Mucosa of stomach (tissue), 1 donor: ENCODE data around the gene TSR3.

Source experiments
- H3K27me3 ChIP-seq: one replicate; pipeline ENCODE4 v1.7.0; 2013; ENCODE audit warnings: mild to moderate bottlenecking, low read length; ENCODE audit not compliant: control insufficient read depth, insufficient read depth
- H3K36me3 ChIP-seq: one replicate; pipeline ENCODE4 v1.7.0; 2013; ENCODE audit warnings: low read length; ENCODE audit not compliant: control insufficient read depth, insufficient read depth
- H3K4me1 ChIP-seq: one replicate; pipeline ENCODE4 v1.7.0; 2013; ENCODE audit warnings: mild to moderate bottlenecking, low read length; ENCODE audit not compliant: control insufficient read depth, insufficient read depth
- H3K4me3 ChIP-seq: one replicate; pipeline ENCODE4 v1.7.0; 2013; ENCODE audit warnings: low read length
- H3K9ac ChIP-seq: one replicate; pipeline ENCODE4 v1.7.0; 2013; ENCODE audit warnings: mild to moderate bottlenecking, low read length, moderate library complexity
- H3K9me3 ChIP-seq: one replicate; pipeline ENCODE4 v1.7.0; 2013; ENCODE audit warnings: mild to moderate bottlenecking, low read length, moderate library complexity; ENCODE audit not compliant: control insufficient read depth
- donor health status: Pancreatic carcinoma.

TSR3 gene

DNA sequence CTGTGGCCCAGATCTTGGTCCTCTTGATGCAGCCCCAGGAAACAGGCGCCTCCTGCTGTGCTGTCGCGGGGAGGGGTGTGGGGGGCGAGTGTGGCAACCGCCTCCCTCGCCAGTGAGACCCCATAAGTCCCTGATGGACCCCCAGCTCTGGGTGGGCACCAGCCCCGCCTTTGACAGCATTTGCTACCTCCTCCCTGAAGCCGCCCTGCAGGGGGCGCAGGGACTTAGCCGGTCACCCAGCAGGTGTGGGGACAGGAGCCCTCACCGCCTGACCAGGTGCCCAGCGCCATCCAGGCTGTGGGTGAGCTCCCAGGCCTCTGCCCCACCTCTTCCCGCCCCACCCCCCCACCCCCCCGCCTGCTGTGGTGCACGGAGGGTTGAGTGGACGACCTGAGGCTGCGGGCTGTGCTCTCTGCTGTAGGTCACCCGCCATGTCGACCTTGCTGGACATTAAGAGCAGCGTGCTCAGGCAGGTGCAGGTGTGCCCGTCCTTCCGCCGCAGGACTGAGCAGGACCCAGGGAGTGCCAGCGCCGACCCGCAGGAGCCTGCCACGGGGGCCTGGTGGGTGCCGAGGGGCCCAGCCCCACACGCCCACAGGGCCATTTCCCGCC, 13.5 kb downstream of the TSR3 start:
- Histone ChIP-seq H3K4me1 (peaks cover 14% of the 10 kb centered on the region), H3K4me3 (no peak overlapping the region), H3K27me3 (peaks cover 30% of the 10 kb centered on the region), H3K36me3 (no peaks in the 10 kb centered on the region), H3K9ac (no peak overlapping the region), H3K9me3 (no peaks in the 10 kb centered on the region)

DNA sequence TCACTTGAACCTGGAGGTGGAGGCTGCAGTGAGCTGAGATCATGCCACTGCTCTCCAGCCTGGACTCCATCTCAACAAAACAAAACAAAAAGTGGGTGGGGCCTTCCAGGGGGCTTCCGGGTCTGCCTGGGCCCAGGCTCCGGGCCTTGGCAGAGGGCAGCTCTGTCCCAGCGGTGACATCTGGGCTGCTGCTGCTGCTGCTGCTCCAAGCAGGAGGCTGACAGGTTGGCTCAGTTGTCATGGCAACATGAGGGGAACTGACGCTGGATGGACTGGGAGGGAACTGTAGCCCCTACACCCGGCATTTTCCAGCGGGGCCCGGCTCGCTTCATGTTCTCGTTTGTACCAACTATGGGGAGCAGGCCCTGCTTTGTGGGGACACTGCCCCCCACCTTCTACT, 14.2 kb downstream of the TSR3 start:
- Histone ChIP-seq H3K9me3 (no peaks in the 10 kb centered on the region), H3K27me3 (peaks cover 37% of the 10 kb centered on the region), H3K4me3 (no peak overlapping the region), H3K36me3 (no peaks in the 10 kb centered on the region), H3K9ac (no peak overlapping the region), H3K4me1 (peaks cover 17% of the 10 kb centered on the region)

DNA sequence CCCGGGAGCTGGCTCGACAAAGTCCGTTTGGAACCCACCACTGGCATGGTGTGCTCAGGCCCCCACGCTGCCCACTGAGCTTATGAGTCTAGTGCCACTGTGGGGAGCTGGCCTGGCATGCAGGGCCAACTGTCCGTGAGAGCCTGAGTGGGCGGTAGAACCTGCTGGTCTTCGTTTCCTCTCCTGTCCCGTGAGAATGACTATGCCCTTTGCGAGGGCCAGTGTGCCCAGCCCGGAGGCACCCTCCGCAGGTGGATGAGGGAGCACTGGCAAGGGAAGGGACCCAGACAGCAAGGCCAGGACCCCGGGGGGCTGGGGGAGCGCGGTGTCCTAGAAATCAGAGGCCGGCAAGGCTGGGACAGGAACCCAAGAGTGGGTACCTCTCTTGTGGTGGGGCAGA, 15.1 kb downstream of the TSR3 start:
- peaks cover 21% of the 10 kb centered on the region for H3K4me1 ChIP-seq
- H3K4me3 ChIP-seq, result no peak overlapping the region
- no peak overlapping the region for H3K9ac ChIP-seq
- H3K9me3 ChIP-seq, result no peaks in the 10 kb centered on the region
- peaks cover 46% of the 10 kb centered on the region for H3K27me3 ChIP-seq
- no peaks in the 10 kb centered on the region for H3K36me3 ChIP-seq

DNA sequence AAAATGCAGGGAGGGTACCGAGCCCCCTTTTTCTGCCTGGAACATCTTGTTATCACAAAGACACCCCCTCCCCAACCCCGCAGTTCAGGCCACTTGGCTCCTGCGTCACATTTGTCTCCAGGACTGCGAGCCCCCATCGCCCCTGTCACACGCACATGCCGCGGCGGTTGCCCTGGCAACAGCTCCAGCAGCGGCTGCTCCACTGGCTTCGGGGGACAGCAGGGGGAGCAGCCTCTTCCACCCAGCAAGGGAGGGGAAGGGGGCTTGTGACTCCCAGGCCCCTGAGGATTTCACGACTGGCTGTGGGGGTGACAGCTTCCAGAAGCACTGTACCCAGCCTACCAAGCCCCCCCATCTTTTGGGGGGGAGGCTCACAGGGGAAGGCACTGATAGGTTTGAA, 15.7 kb downstream of the TSR3 start:
- Histone ChIP-seq H3K27me3 (peaks cover 52% of the 10 kb centered on the region), H3K4me1 (peaks cover 27% of the 10 kb centered on the region), H3K9me3 (no peaks in the 10 kb centered on the region), H3K4me3 (no peak overlapping the region), H3K36me3 (no peaks in the 10 kb centered on the region), H3K9ac (no peak overlapping the region)

DNA sequence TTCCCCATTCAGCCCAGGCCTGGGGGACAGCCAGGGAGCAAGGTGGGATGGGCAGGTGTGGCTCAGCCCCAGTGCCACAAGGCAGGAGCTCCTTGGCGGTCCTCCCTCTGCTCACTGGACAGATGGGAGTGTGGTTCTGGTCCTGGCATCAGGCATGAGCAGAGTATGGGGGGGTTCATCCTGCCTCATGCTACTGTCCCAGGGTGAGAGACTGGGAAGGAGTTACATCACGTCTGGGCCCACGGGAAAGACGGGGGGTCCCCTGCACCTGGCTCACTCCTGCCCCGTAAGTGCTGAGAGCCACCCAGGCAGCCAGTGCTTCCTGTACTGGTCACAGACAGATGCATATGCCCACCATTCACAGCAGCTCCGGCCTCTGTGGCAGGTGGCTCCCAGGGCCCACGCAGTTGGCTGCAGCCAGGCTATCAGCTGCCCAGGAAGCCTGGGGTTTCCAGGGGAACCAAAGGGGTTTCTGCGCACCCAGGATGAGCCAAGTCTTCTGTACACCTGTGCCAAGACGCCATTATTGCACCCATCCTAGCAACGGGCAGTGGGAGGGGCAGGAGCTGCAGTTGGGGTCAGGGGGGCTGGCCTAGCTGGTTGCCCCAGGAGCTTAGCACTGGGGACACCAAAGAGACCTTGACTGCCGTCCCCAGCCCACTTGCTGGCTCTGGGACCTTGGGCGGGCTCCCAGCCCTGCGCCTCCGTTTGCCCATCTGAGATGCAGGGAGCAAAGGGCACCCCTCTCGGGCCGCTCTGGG, 16.3 kb downstream of the TSR3 start:
- peaks cover 28% of the 10 kb centered on the region for H3K4me1 ChIP-seq
- H3K9me3 ChIP-seq, result no peaks in the 10 kb centered on the region
- no peaks in the 10 kb centered on the region for H3K36me3 ChIP-seq
- H3K4me3 ChIP-seq, result no peak overlapping the region
- peaks cover 52% of the 10 kb centered on the region for H3K27me3 ChIP-seq
- H3K9ac ChIP-seq, result no peak overlapping the region

DNA sequence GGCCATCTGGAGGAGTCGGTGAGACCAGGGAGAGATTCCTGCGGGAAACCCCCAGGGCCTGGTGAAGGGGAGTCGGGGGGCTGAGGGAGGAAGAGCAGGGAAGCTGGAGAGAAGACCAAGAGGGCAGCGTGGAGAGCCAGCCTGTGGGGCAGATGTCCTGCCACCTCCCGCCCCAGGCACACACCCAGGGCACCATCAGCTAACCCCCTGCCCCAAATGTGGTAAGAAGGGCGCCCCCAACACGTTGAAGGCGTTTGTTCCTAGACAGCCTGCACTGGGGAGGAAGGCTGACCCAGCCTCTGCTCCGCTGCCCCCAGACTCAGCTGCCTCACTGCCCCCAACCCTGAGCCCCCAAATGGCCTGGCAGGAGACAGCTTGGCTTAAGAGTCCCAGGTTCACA, 16.9 kb downstream of the TSR3 start:
- H3K27me3 ChIP-seq, result peaks cover 52% of the 10 kb centered on the region
- no peak overlapping the region for H3K4me3 ChIP-seq
- no peak overlapping the region for H3K9ac ChIP-seq
- H3K4me1 ChIP-seq, result peaks cover 28% of the 10 kb centered on the region
- H3K36me3 ChIP-seq, result no peaks in the 10 kb centered on the region
- H3K9me3 ChIP-seq, result no peaks in the 10 kb centered on the region

DNA sequence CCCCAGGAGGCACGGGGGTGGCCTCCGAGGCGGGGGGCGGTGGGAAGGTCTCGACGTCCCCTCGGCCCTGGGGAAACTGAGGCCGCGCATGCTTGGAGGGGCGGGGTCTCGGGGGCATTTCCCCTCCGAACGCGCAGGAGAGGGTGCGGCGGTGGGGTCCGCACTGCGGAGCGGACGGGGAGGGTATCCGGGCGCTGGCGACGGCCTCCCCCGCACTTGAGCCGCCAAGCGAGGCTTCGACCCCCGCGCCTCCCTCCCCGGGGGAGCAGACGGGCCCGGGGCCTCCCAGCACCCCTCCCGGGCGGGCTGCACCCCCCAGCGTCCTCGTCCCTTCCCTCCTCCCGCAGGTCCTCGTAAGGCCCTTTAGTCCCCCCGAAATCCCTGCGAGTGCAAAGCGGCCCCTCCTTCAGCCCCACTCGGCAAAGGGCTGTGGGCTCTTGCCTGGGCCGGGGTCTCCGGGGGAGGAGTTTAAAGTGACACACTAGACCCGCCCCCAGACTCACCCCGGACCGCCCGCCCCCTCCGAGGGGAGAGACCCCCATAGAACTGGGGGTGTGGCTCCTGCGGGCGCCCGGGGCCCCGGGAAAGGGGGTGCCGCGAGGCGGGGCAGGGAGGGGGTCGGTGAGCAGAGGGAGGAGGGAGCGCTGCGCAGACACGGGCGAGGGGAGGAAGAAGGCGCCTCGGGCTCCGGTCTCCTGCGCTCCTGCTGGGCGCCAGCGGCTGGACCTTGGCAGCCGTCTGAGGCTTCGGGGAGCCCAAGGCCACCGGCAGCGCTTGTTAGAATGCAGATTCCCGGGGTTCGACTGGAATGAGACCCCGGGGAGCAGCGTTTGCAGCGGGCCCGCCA, 17.6 kb downstream of the TSR3 start:
- Histone ChIP-seq H3K36me3 (no peaks in the 10 kb centered on the region), H3K9ac (no peak overlapping the region), H3K27me3 (peaks cover 52% of the 10 kb centered on the region), H3K4me1 (peaks cover 28% of the 10 kb centered on the region), H3K4me3 (no peak overlapping the region), H3K9me3 (no peaks in the 10 kb centered on the region)

DNA sequence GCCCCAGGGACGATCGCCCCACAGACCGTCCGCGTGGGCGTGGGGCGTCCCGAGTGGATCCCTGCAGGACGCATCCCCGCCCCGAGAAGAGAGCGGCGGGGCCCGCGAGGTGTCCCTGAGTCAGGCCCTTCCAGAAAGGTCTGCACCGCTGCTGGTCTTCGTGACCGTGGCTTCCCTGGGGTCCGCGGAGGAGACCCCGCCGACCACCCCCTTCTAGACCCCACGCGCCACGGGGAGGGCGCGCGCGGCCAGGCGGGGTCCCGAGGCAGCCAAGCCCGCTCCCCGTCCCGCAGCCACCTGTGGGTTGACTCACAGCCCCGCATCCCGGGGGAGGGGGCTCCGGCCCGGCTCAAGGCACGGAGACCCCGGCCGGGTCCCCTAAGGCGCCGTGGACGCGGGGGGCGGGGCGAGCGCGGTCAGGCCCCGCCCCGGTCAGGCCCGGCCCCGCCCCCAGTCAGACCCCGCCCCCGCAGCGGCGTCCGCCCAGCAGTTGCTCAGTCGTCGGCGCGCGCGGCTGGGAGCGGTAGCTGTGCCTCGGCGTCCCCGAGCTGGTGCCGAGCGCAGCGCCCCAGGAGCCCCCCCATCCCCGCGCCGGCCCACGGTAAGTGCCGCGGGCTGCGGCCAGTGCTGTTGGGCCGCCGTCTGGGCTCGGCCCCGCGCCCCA, 18.4 kb downstream of the TSR3 start, which contains the start of gene BAIAP3:
TSS of gene BAIAP3 (plus strand) at position 497 of the 664 bp plus-strand sequence. CDS start 4,905 bp downstream, outside the sequence.
- Histone ChIP-seq H3K9me3 (no peaks in the 10 kb centered on the region), H3K9ac (no peak within 1 kb of the TSS), H3K27me3 (peaks cover 52% of the 10 kb centered on the region), H3K36me3 (no peaks in the 10 kb centered on the region), H3K4me1 (peaks cover 28% of the 10 kb centered on the region), H3K4me3 (no peak within 1 kb of the TSS)

DNA sequence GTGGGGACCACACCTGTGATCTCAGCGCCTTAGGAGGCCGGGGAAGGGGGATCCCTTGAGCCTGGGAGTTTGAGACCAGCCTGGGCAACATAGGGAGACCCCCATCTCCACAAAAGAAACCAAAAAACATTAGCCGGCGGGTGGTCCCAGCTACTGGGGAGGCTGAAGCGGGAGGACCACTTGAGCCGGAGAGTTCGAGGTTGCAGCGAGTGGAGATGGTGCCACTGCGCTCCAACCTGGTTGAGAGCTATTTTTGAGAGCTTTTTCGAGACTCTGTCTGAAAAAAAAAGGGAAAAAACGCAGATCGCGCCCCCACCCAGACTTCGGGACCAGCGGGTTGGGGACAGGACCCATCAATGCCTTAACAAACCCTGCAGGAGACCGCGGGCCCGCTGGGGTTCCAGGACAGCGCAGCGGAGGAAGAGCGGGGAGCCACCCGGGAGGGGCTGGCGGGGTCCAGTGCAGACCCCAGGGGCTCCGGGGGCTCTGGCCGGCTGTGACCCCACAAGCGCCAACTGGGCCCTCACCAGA, 19.0 kb downstream of the TSR3 start:
- H3K9me3 ChIP-seq, result no peaks in the 10 kb centered on the region
- no peaks in the 10 kb centered on the region for H3K36me3 ChIP-seq
- peaks cover 25% of the 10 kb centered on the region for H3K4me1 ChIP-seq
- peaks cover 52% of the 10 kb centered on the region for H3K27me3 ChIP-seq
- no peak overlapping the region for H3K9ac ChIP-seq
- H3K4me3 ChIP-seq, result no peak overlapping the region

DNA sequence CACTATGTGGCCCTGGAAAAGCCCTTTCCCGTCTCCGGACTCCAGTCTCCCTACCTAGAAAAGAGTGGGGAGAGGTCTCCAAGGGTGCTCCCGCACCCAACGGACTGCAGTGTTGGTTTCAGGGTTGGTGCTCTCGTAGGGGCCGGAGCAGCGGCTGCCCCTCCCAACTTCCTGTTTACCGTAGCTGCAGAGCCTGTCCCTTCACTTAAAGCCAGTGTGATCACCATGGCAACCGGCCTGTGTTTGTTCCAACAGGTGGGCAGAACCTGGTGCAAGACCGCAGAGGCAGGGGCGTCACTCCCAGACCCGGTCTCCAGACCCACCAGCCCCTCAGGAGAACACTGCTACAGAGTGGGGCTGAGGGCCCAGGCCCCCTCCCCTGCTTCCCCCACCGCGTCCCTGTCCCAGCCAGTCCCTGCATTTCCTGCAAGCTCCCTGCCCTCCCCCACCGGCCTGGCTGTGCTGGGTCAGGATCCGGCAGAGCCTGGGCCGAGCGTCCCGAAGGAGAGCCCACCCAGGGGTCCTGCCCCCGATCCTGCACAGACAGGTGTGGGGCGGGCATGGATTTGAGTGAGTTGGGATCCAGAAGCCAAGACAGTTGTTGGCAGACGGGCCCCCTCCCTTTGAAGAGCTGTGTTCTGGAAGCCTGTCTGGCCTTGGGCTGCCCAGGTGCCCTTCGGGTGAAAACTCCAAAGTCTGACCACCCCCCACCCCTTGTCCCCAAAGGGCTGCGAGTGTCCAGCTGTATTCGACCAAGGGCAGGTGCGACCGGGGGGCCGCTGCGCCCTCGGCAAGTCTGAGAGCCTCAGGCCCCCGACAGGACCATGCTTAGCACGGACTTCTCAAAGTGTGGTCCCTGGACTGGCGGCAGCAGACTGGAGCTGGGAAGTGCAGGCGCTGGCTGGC, 19.7 kb downstream of the TSR3 start:
- Histone ChIP-seq H3K4me3 (peak overlapping the region; percentile 14), H3K9me3 (no peaks in the 10 kb centered on the region), H3K4me1 (peaks cover 24% of the 10 kb centered on the region), H3K27me3 (peaks cover 52% of the 10 kb centered on the region), H3K9ac (peak overlapping the region; percentile 53), H3K36me3 (no peaks in the 10 kb centered on the region)
